ENCODE data around the gene ARHGAP12. TPM values are rescaled to one million over a fixed set of nuclear protein-coding genes. Genes with fewer than 3 reads are reported as not detected.

The ARHGAP12 gene
- total RNA-seq, 2 experiments from 2014 or later: 11.8 to 14.5 TPM

DNA sequence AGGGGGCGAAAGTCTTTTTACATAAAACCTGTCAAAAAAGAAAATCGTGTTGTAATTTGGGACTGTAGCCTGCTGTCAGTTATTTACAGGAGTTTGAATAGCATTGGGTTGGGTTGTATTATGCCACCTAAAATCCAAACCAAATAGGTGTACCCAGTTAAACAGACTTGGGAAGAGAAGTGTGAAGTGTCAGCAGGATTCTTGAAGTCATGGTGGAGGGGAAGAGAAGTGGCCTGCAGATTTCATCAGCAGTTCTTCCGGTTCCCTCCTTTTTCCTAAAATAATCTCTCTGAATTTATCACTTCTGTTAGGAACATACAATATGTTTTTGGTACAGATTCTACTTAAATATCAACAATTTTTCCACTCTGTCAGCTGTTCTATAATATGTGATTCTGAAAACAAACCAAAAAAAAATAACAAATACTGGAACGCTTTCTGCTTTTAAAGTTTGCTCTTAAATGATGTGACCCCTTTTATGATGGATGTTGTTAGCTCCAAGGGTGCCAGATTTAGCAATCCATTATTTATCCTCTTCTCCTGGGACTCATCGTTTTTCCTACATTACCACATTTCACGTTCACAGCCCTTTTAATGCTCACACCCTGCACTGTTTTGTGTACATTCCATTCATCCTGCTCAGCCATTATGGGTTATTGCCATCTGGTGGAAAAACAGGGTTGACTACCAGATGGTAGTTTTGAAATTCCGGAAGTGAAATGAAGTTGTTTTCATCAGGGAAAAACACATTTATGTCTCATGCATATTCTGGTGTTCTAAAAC, 18.7 kb upstream of the ARHGAP12 start:
- H3K4me1 ChIP-seq (ENCODE audit: insufficient read depth, low read length, poor library complexity, severe bottlenecking): peaks cover 7% of the 10 kb centered on the region
- BruUV-seq (replicated peaks): no TSS peak
- no peak overlapping the region for H3K4me3 ChIP-seq (ENCODE audit: low read depth, low read length, poor library complexity, severe bottlenecking)
- peak; percentile 34 for DNase-seq (ENCODE audit: low spot score)
- no peak overlapping the region for H3K4me2 ChIP-seq (ENCODE audit: low read length)
- no peaks in the 10 kb centered on the region for H3K36me3 ChIP-seq (ENCODE audit: insufficient read depth, low read length)
- ChIA-PET CTCF (ENCODE audit: unreplicated experiment) (no interaction called here), POLR2A (interaction anchor here (0.9 to 1.3 kb wide), 4 partner anchors 16 to 108 kb away, joined by 3 to 5 read pairs (median 4); no protein-coding TSS in a partner anchor)
- H3K79me2 ChIP-seq (ENCODE audit: insufficient read depth, low read depth, low read length): no peaks in the 10 kb centered on the region
- H2AFZ ChIP-seq (ENCODE audit: low read length): peak overlapping the region; percentile 31; the same call in 1 of the 2 replicates
- TF ChIP-seq EZH2phosphoT487 (IDR thresholded peaks at IDR 0.05; ENCODE audit: borderline replicate concordance, low read depth, low read length) (no peak), CTCF (conservative IDR thresholded peaks at IDR 0.05; ENCODE audit: low read length) (peak; percentile 62)
- H3K9me2 ChIP-seq (ENCODE audit: insufficient read depth, low read length): no peaks in the 10 kb centered on the region
- intact Hi-C loops (cut with micrococcal nuclease; ENCODE audit: unreplicated experiment): loop anchor here (1.0 kb wide), 2 partner anchors 85 to 110 kb away; no protein-coding TSS in a partner anchor
- no peaks in the 10 kb centered on the region for H3K9me3 ChIP-seq (ENCODE audit: low read length)
- H3K27ac ChIP-seq (ENCODE audit: low read depth, low read length, poor library complexity, severe bottlenecking): no peak overlapping the region
- H4K20me1 ChIP-seq (ENCODE audit: insufficient read depth, low read length): no peaks in the 10 kb centered on the region

DNA sequence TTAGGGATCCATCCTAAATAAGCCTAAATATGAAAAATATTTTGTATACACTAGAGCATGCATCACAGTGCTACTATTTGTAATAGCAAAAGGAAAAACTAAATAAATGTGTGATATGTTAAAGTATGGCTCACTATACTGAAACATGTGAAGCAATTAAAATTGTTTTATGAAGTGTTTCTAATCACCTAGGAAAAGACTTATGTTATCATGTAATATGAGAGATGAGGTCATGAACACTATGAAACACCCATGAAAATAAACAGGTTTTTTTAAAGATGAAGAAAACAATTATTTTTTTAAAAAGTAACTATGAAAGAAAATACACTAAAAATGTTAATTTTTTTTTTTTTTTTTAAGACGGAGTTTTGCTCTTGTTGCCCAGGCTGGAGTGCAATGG, 16.8 kb upstream of the ARHGAP12 start:
- intact Hi-C loops (cut with micrococcal nuclease; ENCODE audit: unreplicated experiment): no loop called here
- H3K9me2 ChIP-seq (ENCODE audit: insufficient read depth, low read length): no peaks in the 10 kb centered on the region
- H3K4me2 ChIP-seq (ENCODE audit: low read length): no peak overlapping the region
- POLR2A ChIA-PET: interaction anchor here (1.0 kb wide), 1 partner anchor 14 kb away, joined by 4 read pairs; no protein-coding TSS in a partner anchor
- no peak overlapping the region for H3K27ac ChIP-seq (ENCODE audit: low read depth, low read length, poor library complexity, severe bottlenecking)
- BruUV-seq (replicated peaks): no TSS peak
- no peaks in the 10 kb centered on the region for H3K79me2 ChIP-seq (ENCODE audit: insufficient read depth, low read depth, low read length)
- H3K36me3 ChIP-seq (ENCODE audit: insufficient read depth, low read length): no peaks in the 10 kb centered on the region
- TF ChIP-seq CTCF (conservative IDR thresholded peaks at IDR 0.05; ENCODE audit: low read length): no peak
- TF ChIP-seq EZH2phosphoT487 (IDR thresholded peaks at IDR 0.05; ENCODE audit: borderline replicate concordance, low read depth, low read length): no peak
- no peak for DNase-seq (ENCODE audit: low spot score)
- H3K4me3 ChIP-seq (ENCODE audit: low read depth, low read length, poor library complexity, severe bottlenecking): no peak overlapping the region
- H3K4me1 ChIP-seq (ENCODE audit: insufficient read depth, low read length, poor library complexity, severe bottlenecking): peaks cover 20% of the 10 kb centered on the region
- CTCF ChIA-PET (ENCODE audit: unreplicated experiment): no interaction called here
- H2AFZ ChIP-seq (ENCODE audit: low read length): no peak overlapping the region
- H3K9me3 ChIP-seq (ENCODE audit: low read length): no peaks in the 10 kb centered on the region
- H4K20me1 ChIP-seq (ENCODE audit: insufficient read depth, low read length): no peaks in the 10 kb centered on the region

- H2AFZ ChIP-seq (ENCODE audit: low read length): 0 out of 2 replicates have a peak overlapping the region, but pooled peaks have one; percentile 12
- H3K4me3 ChIP-seq (ENCODE audit: low read depth, low read length, poor library complexity, severe bottlenecking): no peak overlapping the region
- no peak for DNase-seq (ENCODE audit: low spot score)
- TF ChIP-seq EZH2phosphoT487 (IDR thresholded peaks at IDR 0.05; ENCODE audit: borderline replicate concordance, low read depth, low read length) (no peak), CTCF (conservative IDR thresholded peaks at IDR 0.05; ENCODE audit: low read length) (no peak)
- no peaks in the 10 kb centered on the region for H3K9me3 ChIP-seq (ENCODE audit: low read length)
- H3K36me3 ChIP-seq (ENCODE audit: insufficient read depth, low read length): no peaks in the 10 kb centered on the region
- no peaks in the 10 kb centered on the region for H4K20me1 ChIP-seq (ENCODE audit: insufficient read depth, low read length)
- intact Hi-C loops (cut with micrococcal nuclease; ENCODE audit: unreplicated experiment): no loop called here
- H3K27ac ChIP-seq (ENCODE audit: low read depth, low read length, poor library complexity, severe bottlenecking): no peak overlapping the region
- ChIA-PET CTCF (ENCODE audit: unreplicated experiment) (no interaction called here), POLR2A (no interaction called here)
- BruUV-seq (replicated peaks): no TSS peak
- H3K9me2 ChIP-seq (ENCODE audit: insufficient read depth, low read length): no peaks in the 10 kb centered on the region
- no peak overlapping the region for H3K4me2 ChIP-seq (ENCODE audit: low read length)
- H3K79me2 ChIP-seq (ENCODE audit: insufficient read depth, low read depth, low read length): no peaks in the 10 kb centered on the region
- peaks cover 27% of the 10 kb centered on the region for H3K4me1 ChIP-seq (ENCODE audit: insufficient read depth, low read length, poor library complexity, severe bottlenecking)
Measured at GRCh38 chr10:31944071-31944433, 15.4 kb upstream of the ARHGAP12 start.

Measured in OCI-LY7 (cell line).